Measurements from ENCODE around the gene CCDC63.

The CCDC63 gene

GRCh38 chr12:110811972-110812371 is 34.8 kb upstream of the CCDC63 start:
- DNase-seq (ENCODE audit: low read depth): no peak
- no peak overlapping the region for H3K4me3 ChIP-seq (ENCODE audit: low read length)
- TF ChIP-seq, protein P1, sequence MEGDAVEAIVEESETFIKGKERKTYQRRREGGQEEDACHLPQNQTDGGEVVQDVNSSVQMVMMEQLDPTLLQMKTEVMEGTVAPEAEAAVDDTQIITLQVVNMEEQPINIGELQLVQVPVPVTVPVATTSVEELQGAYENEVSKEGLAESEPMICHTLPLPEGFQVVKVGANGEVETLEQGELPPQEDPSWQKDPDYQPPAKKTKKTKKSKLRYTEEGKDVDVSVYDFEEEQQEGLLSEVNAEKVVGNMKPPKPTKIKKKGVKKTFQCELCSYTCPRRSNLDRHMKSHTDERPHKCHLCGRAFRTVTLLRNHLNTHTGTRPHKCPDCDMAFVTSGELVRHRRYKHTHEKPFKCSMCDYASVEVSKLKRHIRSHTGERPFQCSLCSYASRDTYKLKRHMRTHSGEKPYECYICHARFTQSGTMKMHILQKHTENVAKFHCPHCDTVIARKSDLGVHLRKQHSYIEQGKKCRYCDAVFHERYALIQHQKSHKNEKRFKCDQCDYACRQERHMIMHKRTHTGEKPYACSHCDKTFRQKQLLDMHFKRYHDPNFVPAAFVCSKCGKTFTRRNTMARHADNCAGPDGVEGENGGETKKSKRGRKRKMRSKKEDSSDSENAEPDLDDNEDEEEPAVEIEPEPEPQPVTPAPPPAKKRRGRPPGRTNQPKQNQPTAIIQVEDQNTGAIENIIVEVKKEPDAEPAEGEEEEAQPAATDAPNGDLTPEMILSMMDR (IDR thresholded peaks at IDR 0.05; ENCODE audit: insufficient read depth, low read depth, low read length, missing control alignments): no peak

GRCh38 chr12:110813285-110813684 is 33.5 kb upstream of the CCDC63 start:
- DNase-seq (ENCODE audit: low read depth): no peak
- no peak overlapping the region for H3K4me3 ChIP-seq (ENCODE audit: low read length)
- TF ChIP-seq, protein P1 (IDR thresholded peaks at IDR 0.05; ENCODE audit: insufficient read depth, low read depth, low read length, missing control alignments): no peak

DNA sequence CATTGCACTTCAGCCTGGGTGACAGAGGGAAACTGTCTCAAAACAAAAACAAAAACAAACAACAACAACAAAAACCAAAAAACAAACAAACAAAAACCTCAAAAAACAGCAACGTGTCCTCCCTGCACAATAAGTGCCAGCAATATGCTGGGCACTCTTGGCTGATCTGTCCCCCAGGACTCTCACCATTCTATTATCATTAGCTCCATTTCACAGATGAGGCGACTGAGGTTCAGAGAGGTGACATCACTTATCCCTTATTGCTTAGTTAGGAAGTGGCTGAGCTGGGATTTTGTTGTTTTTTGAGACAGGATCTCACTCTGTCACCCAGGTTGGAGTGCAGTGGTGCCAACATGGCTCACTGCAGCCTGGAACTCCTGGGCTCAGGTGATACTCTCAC is 33.0 kb upstream of the CCDC63 start:
- no peak for DNase-seq (ENCODE audit: low read depth)
- H3K4me3 ChIP-seq (ENCODE audit: low read length): no peak overlapping the region
- TF ChIP-seq, protein P1 (IDR thresholded peaks at IDR 0.05; ENCODE audit: insufficient read depth, low read depth, low read length, missing control alignments): no peak

GRCh38 chr12:110816248-110816647 is 30.5 kb upstream of the CCDC63 start:
- TF ChIP-seq, protein P1 (IDR thresholded peaks at IDR 0.05; ENCODE audit: insufficient read depth, low read depth, low read length, missing control alignments): no peak
- no peak for DNase-seq (ENCODE audit: low read depth)
- no peak overlapping the region for H3K4me3 ChIP-seq (ENCODE audit: low read length)

GRCh38 chr12:110816779-110817178 is 30.0 kb upstream of the CCDC63 start:
- no peak for DNase-seq (ENCODE audit: low read depth)
- no peak overlapping the region for H3K4me3 ChIP-seq (ENCODE audit: low read length)
- TF ChIP-seq, protein P1 (IDR thresholded peaks at IDR 0.05; ENCODE audit: insufficient read depth, low read depth, low read length, missing control alignments): no peak

- TF ChIP-seq, protein P1 (IDR thresholded peaks at IDR 0.05; ENCODE audit: insufficient read depth, low read depth, low read length, missing control alignments): no peak
- peak; percentile 10 for DNase-seq (ENCODE audit: low read depth)
- H3K4me3 ChIP-seq (ENCODE audit: low read length): no peak overlapping the region
Observed at GRCh38 chr12:110818511-110818910, 28.3 kb upstream of the CCDC63 start.

DNA sequence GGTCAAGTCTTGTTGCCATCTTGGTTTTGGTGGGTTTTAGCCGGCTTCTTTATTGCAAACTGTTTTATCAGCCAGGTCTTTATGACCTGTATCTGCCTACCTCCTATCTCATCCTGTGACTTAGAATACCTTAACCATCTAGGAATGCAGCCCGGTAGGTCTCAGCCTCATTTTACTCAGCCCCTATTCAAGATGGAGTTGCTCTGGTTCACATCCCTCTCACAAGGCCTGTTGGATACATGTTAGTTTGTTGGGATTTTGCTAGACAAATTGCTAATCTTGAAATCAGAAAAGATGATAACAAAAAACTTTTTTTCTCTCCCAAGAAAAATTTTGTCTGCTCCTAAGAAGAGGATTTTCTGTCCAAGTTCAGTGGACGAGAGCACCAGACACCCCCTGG is 27.6 kb upstream of the CCDC63 start:
- TF ChIP-seq, protein P1 (IDR thresholded peaks at IDR 0.05; ENCODE audit: insufficient read depth, low read depth, low read length, missing control alignments): no peak
- H3K4me3 ChIP-seq (ENCODE audit: low read length): no peak overlapping the region
- DNase-seq (ENCODE audit: low read depth): no peak

Measured in epithelial cell of esophagus (primary cell).